ENCODE results near the gene SCNN1B.
A peak's percentile ranks its signal among the peaks of the same experiment; 100 is the strongest.
"Not testable (repeated sequence)": the region's sequence is repeated elsewhere in the genome, so short reads cannot be mapped to it uniquely, and the experiment has no call there.

The SCNN1B gene

DNA sequence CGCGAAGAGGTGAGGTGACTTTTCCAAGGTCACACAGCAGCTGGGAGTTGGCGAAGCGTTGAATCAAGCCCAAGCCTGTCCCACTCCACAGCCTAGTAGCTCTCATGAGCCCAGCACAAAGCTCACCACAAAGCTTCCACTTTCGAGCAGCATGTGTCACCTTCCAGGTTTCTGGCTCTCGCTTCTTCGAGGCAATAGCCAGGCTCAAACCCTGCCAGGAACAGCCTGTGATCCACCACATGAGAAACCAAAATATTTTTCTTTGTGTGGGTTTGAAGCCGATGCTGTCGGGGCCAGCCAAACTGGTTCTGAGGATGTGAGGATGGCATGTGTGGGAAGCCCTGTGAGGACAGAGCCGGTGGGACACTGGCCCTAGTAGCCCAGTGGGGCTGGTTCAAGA, 82.8 kb downstream of the SCNN1B start:
- DNase-seq: no peak

DNA sequence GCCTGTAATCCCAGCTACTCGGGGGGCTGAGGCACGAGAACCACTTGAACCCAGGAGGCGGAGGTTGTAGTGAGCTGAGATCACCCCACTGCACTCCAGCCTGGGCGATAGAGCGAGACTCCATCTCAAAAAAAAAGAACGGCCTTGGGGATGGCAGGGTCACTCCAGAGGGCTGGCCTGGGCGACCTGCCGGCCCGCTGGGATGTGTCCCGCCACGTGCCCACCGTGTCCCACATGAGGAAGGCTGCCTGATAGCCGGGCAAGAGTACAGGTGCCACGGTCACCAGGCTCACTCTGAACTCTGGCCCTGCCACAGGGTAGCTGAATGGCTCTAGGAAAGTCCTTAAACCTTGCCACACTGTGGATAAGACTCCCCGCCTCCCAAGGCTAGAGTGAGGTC, 83.3 kb downstream of the SCNN1B start:
- no peak for DNase-seq

DNA sequence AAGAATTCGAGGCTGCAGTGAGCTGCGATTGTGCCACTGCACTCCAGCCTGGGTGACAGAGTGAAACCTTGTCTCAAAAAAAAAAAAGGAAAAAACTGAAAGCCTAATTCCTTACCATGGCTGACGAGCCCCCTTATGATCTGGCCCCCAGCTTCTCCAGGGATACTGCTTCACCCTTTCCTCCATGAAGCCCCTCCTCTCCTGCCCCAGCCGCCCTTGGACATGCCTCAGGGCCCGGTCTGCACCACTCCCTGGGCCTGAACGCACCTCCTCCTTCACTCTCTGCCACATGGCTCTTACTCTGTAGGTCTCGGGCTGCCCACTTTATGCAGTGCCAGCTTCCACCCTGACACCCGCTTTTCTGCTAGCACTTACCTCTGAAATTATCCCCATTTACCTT, 85.6 kb downstream of the SCNN1B start:
- DNase-seq: no peak

DNA sequence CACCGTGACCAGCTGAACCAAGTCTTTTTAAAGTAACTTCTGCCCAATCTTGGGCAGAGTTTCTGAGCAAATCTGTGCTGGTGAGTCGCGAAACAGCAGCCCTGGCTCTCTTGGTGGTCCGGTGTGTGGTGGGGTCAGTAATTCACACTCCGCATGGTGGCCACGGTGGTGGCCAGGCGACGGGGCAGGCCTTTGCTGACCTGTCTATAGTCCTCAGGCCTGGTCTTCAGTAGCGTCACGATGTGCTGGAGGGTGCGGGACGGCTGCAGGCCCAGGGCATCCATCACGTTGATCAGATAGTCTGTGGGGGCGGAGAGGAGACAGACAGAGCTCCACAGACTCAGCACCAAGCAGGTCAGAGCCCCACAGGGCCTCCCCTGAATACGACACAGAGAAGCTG, 86.7 kb downstream of the SCNN1B start:
- no peak for DNase-seq

DNA sequence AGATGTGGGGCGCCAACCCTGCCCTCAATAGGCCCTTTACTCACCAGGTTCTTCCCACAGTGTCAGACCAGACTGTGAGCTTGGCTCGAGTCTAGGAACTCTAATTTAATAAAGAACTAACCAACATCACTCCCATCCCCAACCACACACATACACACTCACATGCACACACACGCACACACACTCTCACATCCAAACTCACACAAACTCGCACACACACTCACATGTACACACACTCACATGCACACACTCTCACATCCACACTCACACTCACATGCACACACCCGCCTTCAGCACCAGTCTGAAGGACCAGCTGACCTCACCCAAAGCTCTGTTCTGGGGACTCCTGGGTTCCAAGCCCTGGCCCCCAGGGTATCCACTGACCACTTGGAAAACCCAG, 87.1 kb downstream of the SCNN1B start:
- no peak for DNase-seq

DNA sequence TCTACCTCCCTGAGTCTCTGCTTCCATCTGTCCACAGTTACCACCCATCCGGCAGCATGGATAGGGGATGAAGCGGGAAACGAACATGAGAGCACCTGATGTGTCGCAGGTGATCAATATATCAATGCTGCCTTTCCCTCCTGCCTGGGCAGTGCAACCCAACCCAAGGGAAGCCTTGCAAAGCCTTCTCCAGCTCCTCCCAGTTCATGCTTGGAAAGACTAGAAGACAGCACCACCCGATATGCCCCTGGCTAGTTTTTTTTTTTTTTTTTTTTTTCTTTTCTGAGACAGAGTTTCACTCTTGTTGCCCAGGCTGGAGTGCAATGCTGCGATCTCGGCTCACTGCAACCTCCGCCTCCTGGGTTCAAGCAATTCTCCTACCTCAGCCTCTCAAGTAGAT, 87.8 kb downstream of the SCNN1B start:
- DNase-seq: not testable (repeated sequence)

DNA sequence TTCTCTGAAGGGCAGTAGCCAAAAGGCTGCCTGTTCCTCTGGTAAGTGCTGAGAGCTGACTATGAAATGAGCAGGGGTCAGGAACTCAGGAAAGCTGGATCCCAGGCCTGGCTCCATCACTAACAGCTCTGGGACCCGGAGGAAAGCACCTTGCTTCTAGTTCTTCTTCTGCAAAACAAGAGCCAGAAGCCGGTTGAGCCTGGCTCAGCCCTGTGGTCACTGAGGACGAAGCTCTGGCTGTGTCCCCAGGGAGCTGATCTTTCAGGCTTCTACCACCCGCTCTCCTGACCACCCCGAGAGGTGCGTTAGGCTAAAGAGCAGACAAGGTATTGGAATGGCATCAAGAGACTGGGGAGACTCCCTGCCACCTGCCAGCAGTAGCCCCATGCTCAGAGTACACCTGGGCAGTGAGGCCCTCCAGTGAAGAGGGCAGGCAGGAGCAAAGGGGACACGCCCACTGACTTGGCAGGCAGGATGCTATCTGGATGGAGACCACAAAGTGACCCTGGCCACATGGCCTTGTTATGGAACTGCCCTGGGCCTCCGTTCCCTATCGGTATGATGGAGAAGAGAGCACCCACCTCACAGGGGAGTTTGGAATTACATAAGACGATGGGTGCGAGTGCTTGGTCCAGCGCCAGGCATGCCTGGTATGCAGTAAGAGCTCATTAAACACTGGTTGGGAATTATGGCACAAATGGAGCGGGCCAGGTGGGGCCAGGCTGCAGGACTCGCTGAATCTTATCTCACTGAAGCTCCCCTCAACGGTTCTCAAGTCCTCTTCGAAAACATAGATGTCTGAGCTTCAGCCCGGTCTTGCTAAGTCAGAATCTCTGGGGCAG, 89.5 kb downstream of the SCNN1B start:
- no peak for DNase-seq

DNA sequence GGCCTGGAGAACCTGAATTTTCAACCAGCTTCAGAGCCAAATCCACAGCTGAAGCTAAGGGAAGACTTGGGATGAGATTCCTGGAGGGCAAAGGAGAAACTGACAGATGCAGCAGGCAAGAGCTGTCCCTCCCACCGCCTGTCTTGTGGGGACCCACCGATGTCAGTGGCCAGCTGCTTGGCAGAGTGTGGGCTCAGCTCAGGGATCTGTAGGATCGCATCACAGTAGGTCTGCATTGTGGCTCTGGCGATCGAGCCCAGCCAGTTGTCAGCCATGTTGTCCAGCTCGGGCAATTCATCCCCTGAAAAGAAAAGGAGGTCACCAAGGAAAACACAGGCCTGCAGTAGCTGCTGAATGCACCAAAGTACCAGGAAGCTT, 90.1 kb downstream of the SCNN1B start:
- DNase-seq: no peak

DNA sequence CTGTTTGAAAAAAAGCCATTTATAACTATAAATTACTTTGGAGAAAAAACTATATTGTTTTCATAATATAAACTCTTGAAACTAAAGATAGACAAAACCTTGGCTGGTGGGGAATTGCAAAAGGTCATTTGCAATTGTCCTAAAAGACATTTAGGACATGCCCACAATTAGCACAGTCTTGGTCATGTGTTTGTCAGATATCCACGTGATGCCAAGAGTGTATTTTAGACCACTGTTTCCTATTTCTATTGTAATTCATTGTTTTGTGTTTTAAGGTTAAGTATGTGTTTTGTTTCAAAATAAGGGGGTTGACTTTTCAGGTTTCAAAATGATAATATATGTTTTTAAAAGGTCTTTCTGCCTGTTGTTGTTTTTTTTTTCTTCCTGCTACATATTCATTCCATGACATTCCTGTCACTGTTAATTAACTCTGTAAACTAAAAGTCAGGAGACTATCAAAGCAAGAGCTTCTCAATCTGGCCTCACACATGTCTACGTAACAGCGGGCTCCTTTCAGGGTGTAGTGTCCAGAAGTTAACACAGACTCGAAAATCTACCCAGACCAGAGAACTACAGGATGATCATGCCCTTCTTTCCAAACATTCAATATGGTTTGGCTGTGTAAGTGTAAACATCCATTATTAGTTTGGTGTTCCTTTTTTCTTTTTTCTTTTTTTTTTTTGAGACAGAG, 92.2 kb downstream of the SCNN1B start:
- DNase-seq: no peak

DNA sequence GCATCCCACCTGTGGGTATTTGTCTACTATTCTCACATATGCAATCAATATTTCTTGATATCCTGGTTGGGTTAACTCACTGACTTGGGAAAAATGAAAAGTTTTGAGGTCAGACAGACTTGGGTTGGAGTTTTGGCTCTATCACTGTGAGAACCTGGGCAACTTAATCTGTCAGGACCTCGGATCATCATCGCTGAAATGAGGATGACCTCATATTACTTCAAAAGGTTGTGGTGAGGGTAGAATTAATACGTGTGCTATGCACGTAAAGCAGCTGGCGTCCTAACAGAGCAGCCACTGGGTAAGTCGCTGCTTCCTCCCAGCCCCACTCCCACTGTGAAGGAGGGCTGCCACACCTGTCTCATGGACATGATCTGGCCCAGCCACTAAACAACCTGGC, 93.6 kb downstream of the SCNN1B start:
- DNase-seq: no peak

DNA sequence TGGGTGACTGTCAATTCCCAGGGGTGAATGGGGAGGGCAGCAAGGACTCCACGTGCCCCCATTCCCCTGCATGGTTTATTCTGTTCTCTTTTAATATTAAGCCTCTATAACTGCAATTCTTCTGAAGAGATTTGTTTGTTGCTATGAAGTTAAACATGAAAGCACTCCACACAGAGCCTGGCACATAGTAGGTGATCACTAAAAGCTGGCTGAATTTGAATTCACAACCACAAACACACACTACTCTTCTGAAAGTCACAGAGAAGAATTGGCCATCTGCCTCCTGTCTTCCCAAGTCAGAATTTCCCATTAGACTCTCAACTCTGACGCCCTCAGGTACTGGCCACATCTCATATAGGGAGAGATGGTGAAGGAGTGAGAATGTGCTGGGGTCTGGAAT, 95.4 kb downstream of the SCNN1B start:
- no peak for DNase-seq

DNA sequence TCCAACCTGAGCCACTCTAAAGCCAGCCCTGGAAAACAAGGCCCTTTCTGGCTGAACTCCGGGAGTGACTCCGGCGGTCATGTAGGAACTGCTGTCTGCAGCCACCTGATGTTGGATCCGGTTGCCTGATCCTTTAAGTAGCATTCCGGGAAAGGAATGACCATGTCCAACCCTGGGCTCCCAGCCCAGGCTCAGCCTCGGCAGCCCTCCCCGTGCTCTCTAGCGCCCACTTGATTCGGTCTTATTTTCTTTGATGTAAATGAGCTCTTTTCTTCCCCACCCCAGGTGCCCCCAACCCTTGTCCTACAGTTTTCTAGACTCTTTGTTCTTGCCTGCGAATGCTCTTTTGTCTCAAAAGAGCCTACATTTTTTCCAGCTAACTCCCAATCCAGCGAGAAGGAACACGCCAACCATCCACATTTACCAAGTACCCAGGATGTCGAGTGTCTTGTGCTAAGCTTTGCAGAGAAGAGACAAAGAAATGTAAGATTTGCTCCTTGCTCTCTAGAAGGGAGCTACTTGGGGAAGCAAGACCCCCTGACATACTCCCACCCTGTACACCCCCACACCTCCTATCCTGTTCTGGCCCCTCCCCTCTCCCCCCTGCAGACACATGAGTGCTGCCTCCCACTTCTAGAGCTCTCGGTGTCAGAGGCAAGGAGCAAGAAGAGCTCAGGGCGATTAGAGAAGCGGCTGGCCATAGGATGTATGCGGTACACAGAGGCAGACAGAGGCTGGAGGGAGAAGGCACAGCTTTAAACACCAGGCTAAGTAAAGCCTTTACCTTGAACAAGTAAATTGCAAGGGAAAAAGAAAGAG, 97.1 kb downstream of the SCNN1B start:
- no peak for DNase-seq

DNA sequence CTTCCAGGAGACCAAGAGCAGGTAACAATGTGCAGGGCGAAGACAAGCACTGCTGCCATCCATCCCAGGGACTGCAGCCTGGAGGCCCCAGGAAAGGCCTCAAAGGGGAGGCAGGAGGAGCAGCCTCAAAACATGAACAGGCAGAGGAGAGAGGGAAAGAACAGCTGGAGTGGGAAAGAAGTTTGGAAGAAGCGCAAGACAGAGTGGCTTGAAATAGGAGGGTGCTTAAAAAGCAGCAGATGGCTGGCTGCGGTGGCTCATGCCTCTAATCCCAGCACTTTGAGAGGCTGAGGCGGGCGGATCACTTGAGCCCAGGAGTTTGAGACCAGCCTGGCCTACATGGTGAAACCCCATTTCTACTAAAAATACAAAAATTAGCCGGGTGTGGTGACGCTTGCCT, 98.3 kb downstream of the SCNN1B start:
- not testable (repeated sequence) for DNase-seq

DNA sequence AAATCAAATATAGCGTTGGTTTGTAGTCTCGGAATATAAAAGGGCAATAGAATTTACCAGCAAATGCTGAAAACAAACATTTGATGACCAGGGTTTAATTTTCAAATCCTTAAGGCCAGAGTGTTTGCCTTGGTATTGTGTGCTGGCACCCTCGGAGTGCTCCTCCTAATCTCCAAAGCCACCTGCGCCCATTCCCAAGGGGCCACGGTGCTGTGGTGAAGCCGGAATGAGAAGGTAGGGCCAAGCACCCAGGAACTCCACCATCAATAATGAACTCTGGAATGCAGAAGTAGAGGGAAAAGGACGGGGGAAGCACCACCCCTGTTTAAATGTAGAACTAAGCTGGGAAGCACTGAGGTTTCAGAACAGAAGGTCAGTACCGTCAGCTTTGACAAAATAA, 99.0 kb downstream of the SCNN1B start:
- DNase-seq: no peak

DNA sequence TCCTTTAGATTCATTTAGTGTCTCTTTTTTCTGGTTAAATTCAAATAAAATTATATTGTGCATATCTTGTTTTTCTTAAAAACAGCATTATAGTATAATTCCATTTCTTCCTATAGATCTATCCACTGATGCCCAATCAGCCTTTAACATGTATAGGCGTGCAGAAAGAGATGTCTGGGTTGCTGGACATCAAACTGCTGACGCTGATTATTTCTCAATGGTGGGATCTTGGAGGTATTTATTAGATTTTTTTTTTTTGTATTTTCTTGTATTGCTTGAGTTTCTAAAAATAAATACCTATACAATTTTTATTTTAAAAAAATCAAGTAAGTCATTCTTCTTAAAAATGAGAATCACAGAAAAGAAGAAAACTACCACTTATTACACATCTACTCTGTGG, 100.0 kb downstream of the SCNN1B start:
- DNase-seq: no peak

DNA sequence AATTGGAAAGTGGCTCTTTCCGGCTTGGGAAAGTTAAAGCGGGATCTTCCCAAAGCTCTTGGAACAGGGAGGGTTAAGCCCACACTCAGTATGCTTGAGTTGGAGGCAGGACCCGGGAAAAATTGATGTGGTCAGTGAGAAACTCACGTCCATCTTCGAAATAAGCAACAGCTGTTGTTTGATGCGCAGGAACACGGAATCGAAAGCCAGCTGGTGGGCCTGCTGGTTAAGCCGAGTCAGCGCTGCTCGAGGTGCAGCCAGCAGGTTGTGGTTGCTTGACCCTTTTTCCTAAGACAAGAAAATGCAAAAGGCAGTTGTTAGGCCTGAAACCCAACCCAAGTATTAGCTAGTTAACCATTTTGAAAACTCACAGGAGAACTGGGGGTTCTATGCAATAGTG, 101.4 kb downstream of the SCNN1B start:
- DNase-seq: no peak

DNA sequence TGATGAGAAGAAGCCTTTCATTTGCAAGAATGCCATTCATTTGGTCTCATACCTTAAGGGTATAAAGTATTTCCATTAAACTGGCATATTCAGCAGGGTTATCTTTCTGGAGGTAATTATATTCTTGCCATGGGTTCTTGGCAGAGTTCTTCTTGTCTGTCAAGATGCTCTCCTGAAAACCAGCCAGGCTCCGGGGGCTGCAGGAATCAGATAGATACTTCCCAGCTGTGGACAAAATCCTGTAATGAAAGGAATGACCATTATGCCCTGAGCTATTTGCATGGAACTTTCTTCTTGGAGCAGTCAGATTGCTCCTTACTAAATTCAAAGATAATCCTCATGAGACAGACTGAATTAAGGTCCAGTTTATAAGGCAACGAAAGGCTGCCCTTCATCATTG, 103.9 kb downstream of the SCNN1B start:
- no peak for DNase-seq

DNA sequence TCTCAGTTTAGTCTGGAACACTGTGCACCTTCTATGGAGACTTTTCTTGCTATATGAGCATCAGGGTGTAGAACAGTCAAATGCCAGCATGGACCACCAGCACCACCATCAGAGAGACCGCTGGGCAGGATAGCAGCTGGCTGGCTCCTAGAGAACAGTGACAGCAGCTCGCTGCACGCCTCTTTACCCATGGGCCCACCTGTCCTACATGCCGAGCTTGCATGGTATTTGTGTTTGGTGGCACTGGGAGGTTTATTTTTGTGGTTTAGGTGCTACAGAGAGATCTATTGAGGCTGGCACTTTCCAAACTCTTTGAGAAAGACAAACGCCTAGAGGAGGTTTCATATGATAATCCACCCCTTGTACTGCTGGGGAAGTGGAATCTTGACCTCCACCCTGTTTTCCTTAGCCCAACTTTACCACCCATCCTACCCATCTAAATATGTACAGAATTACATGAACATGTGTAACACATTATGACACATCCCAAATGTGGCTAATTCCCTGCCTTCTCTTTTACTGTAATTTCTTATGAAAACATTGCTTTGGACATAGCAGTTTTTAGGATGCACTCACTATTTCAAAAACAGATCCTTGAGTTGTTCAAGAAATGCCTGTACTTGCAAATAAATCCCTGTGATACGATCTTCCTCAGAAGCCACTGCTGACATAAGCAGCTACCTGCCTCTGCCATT, 104.6 kb downstream of the SCNN1B start:
- DNase-seq: no peak

DNA sequence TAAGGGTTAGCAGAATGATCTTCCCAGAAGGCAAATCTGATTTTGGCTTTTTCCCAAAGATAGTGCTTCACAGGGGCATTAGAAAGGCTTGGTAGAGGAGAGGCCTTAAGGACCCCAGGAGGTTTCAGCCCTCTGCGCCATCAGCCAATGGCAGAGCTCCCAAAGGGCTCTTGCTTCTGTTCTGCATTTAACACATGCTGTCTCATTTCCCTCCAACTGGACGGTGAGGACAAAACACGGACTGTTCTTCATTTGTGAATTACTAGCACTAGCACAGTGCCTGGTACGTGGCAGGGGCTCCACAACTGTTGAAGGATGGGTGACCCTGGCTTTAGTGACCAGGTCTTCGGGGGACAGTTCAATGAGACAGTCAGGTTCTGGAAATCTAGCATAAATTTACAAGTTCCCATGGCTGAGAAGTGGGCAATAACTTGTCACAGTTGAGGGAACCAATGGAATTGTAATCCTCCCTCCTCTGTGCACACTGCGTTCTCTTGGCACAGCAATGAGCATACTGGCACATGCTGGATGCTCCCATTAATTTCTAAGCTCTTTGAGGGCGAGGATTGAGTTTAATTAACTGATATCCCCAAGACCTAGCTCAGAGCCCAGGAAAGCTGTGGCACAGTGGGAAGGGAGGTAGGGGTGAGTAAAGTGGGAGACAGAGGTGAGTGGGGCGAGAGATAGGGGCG, 105.5 kb downstream of the SCNN1B start:
- DNase-seq: no peak

DNA sequence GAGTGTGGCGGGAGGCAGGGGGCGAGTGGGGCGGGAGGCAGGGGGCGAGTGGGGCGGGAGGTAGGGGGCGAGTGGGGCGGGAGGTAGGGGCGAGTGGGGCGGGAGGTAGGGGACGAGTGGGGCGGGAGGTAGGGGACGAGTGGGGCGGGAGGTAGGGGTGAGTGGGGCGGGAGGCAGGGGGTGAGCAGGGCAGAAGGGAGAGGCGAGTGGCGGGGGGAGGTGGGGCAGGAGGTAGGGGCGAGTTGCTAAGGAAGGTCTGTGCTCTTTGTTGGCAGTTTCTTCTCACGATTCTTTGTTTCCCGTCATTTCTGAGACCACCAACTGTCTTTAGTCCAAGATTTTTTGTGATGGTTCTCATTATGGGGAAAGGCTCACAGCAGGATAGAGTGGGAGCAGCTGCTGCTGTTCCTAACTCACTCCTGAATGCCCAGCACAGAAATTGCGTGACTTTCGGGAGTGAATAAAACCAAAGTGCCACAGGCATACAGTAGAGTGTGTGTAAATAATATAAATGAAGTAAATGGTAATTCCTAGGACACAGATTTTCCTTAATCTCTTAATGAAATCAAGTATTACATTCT, 106.2 kb downstream of the SCNN1B start:
- DNase-seq: no peak

DNA sequence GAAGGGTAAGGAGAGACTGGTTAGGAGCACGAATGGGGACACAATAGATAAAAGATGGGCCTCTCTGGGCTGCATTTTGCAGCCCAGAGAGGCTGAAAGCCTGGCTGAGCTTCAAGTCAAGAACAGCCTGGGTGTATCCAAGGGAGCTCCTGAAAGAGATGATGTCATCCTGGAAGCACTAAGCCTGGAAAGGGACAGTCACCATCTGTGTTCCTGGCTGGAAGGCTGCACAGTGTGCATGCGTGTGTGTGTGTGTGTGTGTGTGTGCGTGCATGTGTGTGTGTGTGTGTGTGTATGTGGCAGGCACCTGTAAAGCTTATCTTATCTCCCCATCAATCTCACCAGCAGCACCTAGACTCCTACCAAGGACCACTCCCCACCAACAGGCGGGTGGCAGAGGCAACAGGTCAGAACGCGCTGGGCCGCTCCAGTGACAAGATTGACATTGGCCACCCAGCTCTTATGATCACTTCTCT, 106.8 kb downstream of the SCNN1B start:
- peak; percentile 71 for DNase-seq

DNA sequence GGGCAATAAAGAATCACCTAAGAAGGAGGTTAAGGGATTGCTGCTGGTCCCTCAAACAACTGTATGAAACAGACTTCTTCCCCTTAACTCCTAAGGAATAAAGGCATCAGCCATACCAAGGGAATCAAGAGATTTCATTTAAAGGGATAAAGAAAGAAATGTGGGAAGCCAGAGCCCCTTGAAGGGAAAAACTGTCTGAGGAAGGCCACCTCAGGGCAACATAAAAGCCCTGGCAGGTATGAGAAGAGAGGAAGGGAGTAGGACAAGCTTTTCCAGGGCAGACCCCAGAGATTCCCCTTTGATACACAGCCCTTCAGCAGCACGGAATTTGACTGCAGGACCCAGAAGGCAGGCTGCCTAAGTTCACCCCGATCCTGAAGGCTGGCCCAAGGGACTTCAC, 107.4 kb downstream of the SCNN1B start:
- no peak for DNase-seq
